GM23338 (cell line): ENCODE measurements around the gene NPIPA1. TPM values are rescaled to one million over a fixed set of nuclear protein-coding genes. Genes with fewer than 3 reads are reported as not detected.

Experiments
- CREB1 ChIP-seq: fragments of 250-450 bp; sonication (Bioruptor Pico); IDR thresholded peaks from 2 replicates; pipeline ENCODE4 v1.5.0; 2020; ENCODE audit warnings: low read depth, mild to moderate bottlenecking, moderate library complexity
- CTCF ChIP-seq, 2 experiments: fragments of 200-600 bp in 1 of 2; sonication (generic) in 1 of 2; conservative IDR thresholded peaks; 2 replicates each; pipeline versions ENCODE4 v1.5.1 to v1.6.1; 2016 to 2017; ENCODE audit warnings: antibody characterized with exemption in 2 of 2, low read depth in 2 of 2, mild to moderate bottlenecking in 2 of 2, moderate library complexity in 1 of 2
- EZH2 ChIP-seq: fragments of 200-600 bp; sonication (generic); IDR thresholded peaks from one replicate; pipeline ENCODE4 v1.8.0; 2017; ENCODE audit warnings: antibody characterized with exemption, mild to moderate bottlenecking, low read depth; ENCODE audit not compliant: unreplicated experiment
- EZH2phosphoT487 ChIP-seq: fragments of 200-600 bp; sonication (generic); IDR thresholded peaks from one replicate; pipeline ENCODE4 v1.8.1; 2018; ENCODE audit warnings: antibody characterized with exemption; ENCODE audit not compliant: unreplicated experiment
- JUNB ChIP-seq: IDR thresholded peaks from one replicate; pipeline ENCODE4 v1.6.1; 2016; ENCODE audit warnings: antibody characterized with exemption; ENCODE audit not compliant: unreplicated experiment
- NANOG ChIP-seq: IDR thresholded peaks from 2 replicates; pipeline ENCODE4 v1.6.1; 2016; ENCODE audit warnings: antibody characterized with exemption, borderline replicate concordance
- POLR2AphosphoS5 ChIP-seq: IDR thresholded peaks from 2 replicates; pipeline ENCODE4 v1.6.1; 2016; ENCODE audit warnings: antibody characterized with exemption, low read depth
- ZNF331 ChIP-seq: fragments of 250-450 bp; sonication (Bioruptor Pico); IDR thresholded peaks from 2 replicates; pipeline ENCODE4 v1.5.0; 2020; ENCODE audit warnings: low read depth, mild to moderate bottlenecking, moderate library complexity
- ZNF462 ChIP-seq: fragments of 250-450 bp; sonication (Bioruptor Pico); IDR thresholded peaks from 2 replicates; pipeline ENCODE4 v1.5.0; 2020; ENCODE audit warnings: mild to moderate bottlenecking, moderate library complexity
- polyA plus RNA-seq: library from polyadenylated mRNA; unstranded; fragments of >200 nt; fragmentation: Nextera tagmentation; extraction: Ambion mirVana; gene quantifications from 2 replicates; pipeline ENCODE4 v1.2.1, GENCODE V29; 2016
- total RNA-seq: library from RNA; depleted of rRNA; stranded (reverse); fragments of >200 nt; shearing (Covaris generic); gene quantifications from 2 replicates; pipeline ENCODE4 v1.2.3, GENCODE V29; 2014

Gene NPIPA1
- total and polyA plus RNA-seq, 2 experiments from 2014 or later: 54.4 to 77.4 TPM

GRCh38 chr16:14958970-14959369 lies 21.7 kb downstream of the NPIPA1 start (continued):
- TF ChIP-seq ZNF462 (no peak), ZNF331 (CRISPR knock-in tag) (no peak), CREB1 (CRISPR knock-in tag) (no peak), NANOG (no peak), EZH2phosphoT487 (no peak), EZH2 (no peak), JUNB (no peak), CTCF (conservative IDR thresholded peaks at IDR 0.05; ENCODE audit: low read depth in 2 of 2) (no peak), POLR2AphosphoS5 (no peak)
